ENCODE data around the gene CD1E.

CD1E gene

DNA sequence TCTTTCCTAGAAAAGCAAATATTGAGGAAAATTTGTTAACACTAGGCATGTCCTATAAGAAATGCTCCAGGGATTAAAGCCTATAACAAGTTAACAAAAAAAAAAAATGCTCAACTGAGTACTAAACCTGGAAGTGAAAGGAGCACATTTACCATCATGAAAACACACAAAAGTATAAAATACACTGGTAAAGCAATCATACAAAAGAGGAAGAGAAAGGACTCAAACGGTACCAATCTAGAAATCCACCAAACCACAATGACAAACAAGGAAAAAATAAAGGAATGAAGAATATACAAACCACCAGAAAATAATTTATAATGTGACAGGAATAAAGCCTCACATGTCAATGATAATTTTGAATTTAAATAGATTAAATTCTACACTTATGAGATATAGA lies 21.2 kb downstream of the CD1E start:
- Histone ChIP-seq H3K27me3 (no peaks in the 10 kb centered on the region), H3K36me3 (no peaks in the 10 kb centered on the region), H3K4me1 (no peaks in the 10 kb centered on the region), H3K4me3 (ENCODE audit: low read depth, low read length) (no peak overlapping the region), H3K9me3 (no peaks in the 10 kb centered on the region)
- no peak for TF ChIP-seq CTCF (IDR thresholded peaks at IDR 0.05; ENCODE audit: low read depth, low read length)
- DNase-seq: no peak

DNA sequence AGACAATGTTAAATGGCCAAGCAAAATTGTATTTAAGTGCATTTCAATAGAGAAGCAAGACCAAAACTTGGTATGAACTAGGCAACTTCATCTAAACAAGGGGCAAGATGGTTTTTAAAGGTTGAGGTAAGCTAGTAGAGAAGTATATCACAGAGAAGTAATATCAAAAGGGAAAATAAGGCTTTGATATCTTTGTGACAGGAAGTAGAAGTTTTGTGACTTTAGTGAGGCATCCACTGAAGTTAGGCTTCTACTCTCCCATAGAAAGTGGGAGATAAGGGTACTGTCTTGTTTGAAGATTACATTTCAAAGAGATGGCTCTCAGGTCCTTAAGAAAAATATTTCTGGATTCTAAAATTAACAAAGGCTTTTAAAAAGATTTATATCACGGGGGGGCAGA lies 36.6 kb downstream of the CD1E start:
- no peak for DNase-seq
- no peak for TF ChIP-seq CTCF (IDR thresholded peaks at IDR 0.05; ENCODE audit: low read depth, low read length)

DNA sequence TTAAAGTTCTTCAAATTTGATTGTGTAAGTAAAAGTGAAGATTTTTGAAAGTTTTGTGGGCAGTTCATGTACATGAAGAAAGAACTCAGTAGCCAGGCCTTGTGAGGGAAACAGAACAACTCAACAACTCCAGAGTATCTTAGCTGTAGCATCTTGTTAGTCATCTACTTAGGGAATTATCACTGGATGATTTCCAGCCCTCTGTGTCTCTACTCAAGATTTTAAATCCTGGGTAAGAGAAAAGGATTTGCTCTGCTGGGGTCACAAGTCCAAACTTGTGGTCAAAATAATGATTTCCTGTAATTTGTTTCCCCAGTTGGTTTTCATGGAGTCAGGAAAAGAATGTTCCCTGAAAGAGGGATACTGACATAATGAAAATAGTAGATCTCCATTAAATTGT lies 37.4 kb downstream of the CD1E start:
- no peak for TF ChIP-seq CTCF (IDR thresholded peaks at IDR 0.05; ENCODE audit: low read depth, low read length)
- Histone ChIP-seq H3K4me1 (no peaks in the 10 kb centered on the region), H3K9me3 (no peaks in the 10 kb centered on the region), H3K36me3 (no peaks in the 10 kb centered on the region), H3K27me3 (no peaks in the 10 kb centered on the region), H3K4me3 (ENCODE audit: low read depth, low read length) (no peak overlapping the region)
- no peak for DNase-seq

More for the DNA sequence above, 36.6 kb downstream of the CD1E start:
- Histone ChIP-seq H3K36me3 (no peaks in the 10 kb centered on the region), H3K4me1 (no peaks in the 10 kb centered on the region), H3K27me3 (no peaks in the 10 kb centered on the region), H3K4me3 (ENCODE audit: low read depth, low read length) (no peak overlapping the region), H3K9me3 (no peaks in the 10 kb centered on the region)

- TF ChIP-seq CTCF (IDR thresholded peaks at IDR 0.05; ENCODE audit: low read depth, low read length): no peak
- Histone ChIP-seq H3K4me1 (no peaks in the 10 kb centered on the region), H3K4me3 (ENCODE audit: low read depth, low read length) (no peak overlapping the region), H3K27me3 (no peaks in the 10 kb centered on the region), H3K9me3 (no peaks in the 10 kb centered on the region), H3K36me3 (no peaks in the 10 kb centered on the region)
- DNase-seq: no peak
These were observed 39.8 kb downstream of the CD1E start for GRCh38 chr1:158393476-158393875.

DNA sequence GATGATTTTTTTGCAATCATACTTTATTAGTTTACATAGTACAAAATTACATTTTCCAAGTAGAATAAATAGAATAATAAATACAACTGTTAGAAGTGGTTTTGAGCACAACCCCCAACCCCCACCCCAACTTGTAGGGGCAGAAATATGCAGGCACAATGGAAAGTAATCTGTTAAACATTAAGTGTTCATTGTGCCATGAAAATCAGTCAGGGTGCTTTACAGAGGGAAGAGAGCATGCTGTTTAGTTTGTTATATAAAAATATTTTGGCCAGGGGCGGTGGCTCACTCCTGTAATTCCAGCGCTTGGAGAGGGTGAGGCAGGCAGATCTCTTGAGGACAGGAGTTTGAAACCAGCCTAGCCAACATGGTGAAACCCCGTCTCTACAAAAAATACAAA lies 43.0 kb downstream of the CD1E start:
- no peak for DNase-seq
- H3K9me3 ChIP-seq: no peaks in the 10 kb centered on the region
- H3K36me3 ChIP-seq: no peaks in the 10 kb centered on the region
- no peaks in the 10 kb centered on the region for H3K4me1 ChIP-seq
- H3K4me3 ChIP-seq (ENCODE audit: low read depth, low read length): no peak overlapping the region
- H3K27me3 ChIP-seq: no peaks in the 10 kb centered on the region
- no peak for TF ChIP-seq CTCF (IDR thresholded peaks at IDR 0.05; ENCODE audit: low read depth, low read length)

GRCh38 chr1:158398818-158399514 lies 45.3 kb downstream of the CD1E start, which contains the start of gene OR10T2:
OR10T2 (minus strand) TSS chr1:158399466; CDS start chr1:158399466, 0 bp downstream.
- no peak within 1 kb of the TSS for H3K4me3 ChIP-seq (ENCODE audit: low read depth, low read length)
- no peak for TF ChIP-seq CTCF (IDR thresholded peaks at IDR 0.05; ENCODE audit: low read depth, low read length)
- no peaks in the 10 kb centered on the region for H3K36me3 ChIP-seq
- DNase-seq: no peak
- H3K27me3 ChIP-seq: no peaks in the 10 kb centered on the region
- H3K9me3 ChIP-seq: no peaks in the 10 kb centered on the region
- no peaks in the 10 kb centered on the region for H3K4me1 ChIP-seq

Data from BE2C (cell line).